ENCODE results near the gene AXIN1. TPM values are rescaled to one million over a fixed set of nuclear protein-coding genes. Genes with fewer than 3 reads are reported as not detected.

The AXIN1 gene
- total RNA-seq, 1 donor from 2014 or later, result 22.4 TPM

DNA sequence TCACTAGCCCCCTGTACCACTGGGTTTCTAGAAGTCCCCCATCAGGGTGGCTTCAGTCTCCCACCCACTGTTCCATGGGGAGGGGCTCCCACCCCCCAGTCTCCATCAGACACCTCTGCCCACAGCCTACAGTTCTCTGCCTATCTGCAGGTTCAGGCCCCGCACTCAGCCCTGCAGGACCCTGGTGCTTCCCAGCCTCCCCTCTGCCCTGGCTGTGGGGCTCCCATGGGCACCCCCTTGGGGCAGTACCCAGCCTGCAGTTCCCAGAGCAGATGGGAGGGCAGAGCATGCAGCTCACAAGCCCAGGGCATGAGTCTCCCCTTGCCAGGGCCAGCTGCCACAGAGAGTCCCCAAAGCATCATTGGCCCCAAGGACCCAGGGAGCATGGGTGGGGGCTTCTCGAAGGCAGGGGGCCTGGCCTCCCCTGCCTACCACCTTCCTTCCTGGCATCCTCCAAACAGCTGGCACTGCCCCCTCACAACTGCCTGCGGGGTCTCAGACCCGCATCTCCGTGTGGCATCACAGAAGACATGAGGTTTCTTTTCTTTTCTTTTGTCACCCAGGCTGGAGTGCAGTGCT, 20.6 kb upstream of the AXIN1 start:
- Histone ChIP-seq H3K9me3 (no peaks in the 10 kb centered on the region), H3K27me3 (ENCODE audit: low read depth) (no peaks in the 10 kb centered on the region), H3K4me3 (no peak overlapping the region), H3K36me3 (peaks cover 69% of the 10 kb centered on the region), H3K27ac (no peak overlapping the region), H3K4me1 (peaks cover 19% of the 10 kb centered on the region)
- intact Hi-C loops (cut with DNase I), result no loop called here
- DNase-seq (no peak), ATAC-seq (no peak)
- TF ChIP-seq, protein P1, sequence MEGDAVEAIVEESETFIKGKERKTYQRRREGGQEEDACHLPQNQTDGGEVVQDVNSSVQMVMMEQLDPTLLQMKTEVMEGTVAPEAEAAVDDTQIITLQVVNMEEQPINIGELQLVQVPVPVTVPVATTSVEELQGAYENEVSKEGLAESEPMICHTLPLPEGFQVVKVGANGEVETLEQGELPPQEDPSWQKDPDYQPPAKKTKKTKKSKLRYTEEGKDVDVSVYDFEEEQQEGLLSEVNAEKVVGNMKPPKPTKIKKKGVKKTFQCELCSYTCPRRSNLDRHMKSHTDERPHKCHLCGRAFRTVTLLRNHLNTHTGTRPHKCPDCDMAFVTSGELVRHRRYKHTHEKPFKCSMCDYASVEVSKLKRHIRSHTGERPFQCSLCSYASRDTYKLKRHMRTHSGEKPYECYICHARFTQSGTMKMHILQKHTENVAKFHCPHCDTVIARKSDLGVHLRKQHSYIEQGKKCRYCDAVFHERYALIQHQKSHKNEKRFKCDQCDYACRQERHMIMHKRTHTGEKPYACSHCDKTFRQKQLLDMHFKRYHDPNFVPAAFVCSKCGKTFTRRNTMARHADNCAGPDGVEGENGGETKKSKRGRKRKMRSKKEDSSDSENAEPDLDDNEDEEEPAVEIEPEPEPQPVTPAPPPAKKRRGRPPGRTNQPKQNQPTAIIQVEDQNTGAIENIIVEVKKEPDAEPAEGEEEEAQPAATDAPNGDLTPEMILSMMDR (IDR thresholded peaks at IDR 0.05), result no peak

DNA sequence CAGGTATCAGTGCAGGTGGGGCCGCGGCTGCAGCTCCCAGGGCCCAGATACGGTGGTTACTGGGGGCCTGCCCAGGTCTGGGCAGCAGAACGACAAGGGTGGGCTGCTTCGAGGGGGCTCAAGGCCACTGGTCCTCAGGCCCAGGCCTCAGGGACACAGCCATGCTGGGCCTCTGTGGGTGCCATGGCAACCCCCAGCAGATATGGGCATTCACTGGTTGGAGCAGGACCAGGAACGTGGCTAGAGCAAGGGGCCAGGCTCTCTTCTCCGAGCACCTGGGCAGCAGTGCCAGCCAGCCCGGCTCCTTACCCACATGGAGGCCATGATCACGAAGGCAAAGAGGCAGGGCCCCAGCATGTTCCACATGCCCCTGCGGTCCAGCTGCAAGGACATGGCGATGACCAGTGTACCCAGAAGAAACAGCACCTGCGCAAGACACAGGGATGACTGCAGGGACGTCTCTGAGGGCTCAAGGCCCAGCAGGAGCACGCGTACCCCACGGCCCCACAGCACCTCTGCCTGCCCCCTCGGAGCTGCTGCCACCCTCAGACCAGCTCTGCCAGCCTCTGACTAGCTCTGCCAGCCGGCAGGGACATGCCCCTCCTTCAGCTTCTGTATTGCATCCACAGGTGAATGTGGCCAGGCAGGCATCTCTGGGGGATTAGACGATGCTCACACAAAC, 19.9 kb upstream of the AXIN1 start:
- H3K9me3 ChIP-seq, result no peaks in the 10 kb centered on the region
- no peak for ATAC-seq
- no peak for DNase-seq
- H3K36me3 ChIP-seq, result peaks cover 73% of the 10 kb centered on the region
- H3K4me1 ChIP-seq, result peaks cover 19% of the 10 kb centered on the region
- H3K27me3 ChIP-seq (ENCODE audit: low read depth), result no peaks in the 10 kb centered on the region
- H3K4me3 ChIP-seq, result no peak overlapping the region
- TF ChIP-seq, protein P1 (IDR thresholded peaks at IDR 0.05), result no peak
- intact Hi-C loops (cut with DNase I), result no loop called here
- no peak overlapping the region for H3K27ac ChIP-seq

DNA sequence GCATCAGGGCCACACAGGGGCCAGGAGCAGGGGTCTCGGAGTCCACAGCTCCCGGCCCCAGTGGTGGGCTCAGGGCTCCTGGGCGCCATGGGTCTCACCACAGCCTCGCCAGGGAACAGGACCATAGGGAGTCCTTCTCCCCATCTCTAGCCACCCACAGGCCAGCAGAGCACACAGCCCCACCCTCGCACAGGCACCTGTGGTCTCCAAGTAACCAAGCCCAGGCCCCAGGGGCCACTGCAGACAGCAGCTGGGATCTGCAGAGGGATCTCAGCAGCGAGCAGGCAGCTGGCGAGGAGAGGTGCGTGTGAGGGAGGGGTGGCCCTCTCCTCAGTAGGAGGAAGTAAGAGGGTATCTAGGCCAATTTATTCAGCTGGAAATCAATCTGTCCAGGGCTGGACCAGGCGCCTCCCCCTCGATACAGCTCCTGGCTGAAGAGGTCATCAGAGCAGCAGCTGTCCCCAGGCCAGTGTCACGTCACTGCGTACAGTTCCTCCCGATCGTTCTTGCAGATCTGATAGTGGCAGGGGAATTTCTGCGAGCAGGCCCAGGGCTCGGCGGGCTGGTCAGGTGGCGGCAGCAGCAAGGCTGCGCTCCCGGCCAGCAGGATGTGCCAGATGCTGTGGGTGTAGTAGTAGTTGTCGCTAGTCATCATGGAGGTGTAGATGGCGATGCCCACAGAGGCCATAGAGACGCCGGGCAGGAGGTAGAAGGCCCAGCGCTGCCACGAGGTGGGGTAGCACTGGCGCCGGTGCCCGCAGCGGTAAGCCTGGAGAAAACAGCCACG, 19.2 kb upstream of the AXIN1 start:
- H3K4me3 ChIP-seq, result no peak overlapping the region
- no peaks in the 10 kb centered on the region for H3K27me3 ChIP-seq (ENCODE audit: low read depth)
- H3K36me3 ChIP-seq, result peaks cover 73% of the 10 kb centered on the region
- H3K27ac ChIP-seq, result no peak overlapping the region
- intact Hi-C loops (cut with DNase I), result no loop called here
- H3K4me1 ChIP-seq, result peaks cover 19% of the 10 kb centered on the region
- no peak for ATAC-seq
- no peak for DNase-seq
- no peaks in the 10 kb centered on the region for H3K9me3 ChIP-seq
- TF ChIP-seq, protein P1 (IDR thresholded peaks at IDR 0.05), result no peak

DNA sequence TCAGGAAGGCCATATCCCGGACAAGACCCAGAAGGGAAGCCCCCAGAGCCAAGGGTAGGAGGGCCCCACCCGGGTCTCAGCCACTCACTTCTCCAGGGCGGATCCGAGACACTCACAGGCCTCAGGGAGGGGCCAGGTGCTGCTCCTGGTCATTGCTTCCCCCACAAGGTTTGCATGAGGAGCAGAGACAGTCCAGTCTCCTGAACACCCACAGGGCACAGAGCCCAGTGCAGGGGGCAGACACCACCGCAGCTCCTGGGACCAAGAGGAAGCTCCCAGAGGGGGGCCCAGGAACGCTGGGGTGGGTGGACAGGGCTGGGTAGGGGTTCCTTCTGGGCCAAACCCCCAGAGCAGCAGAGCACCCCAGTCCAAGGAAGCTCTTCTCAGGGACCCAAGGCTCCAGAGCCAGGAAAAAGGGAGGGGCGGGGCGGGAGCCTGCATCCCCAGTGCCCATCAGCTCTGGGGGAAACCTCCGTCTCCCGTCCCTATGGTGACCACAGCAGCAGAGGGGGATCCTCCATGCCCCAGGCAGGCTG, 18.5 kb upstream of the AXIN1 start:
- peak overlapping the region; percentile 80 for H3K27ac ChIP-seq
- DNase-seq (no peak), ATAC-seq (peak in 1 of 2 donors; percentile 2)
- TF ChIP-seq, protein P1 (IDR thresholded peaks at IDR 0.05), result no peak
- peaks cover 19% of the 10 kb centered on the region for H3K4me1 ChIP-seq
- H3K27me3 ChIP-seq (ENCODE audit: low read depth), result no peaks in the 10 kb centered on the region
- intact Hi-C loops (cut with DNase I), result no loop called here
- peak overlapping the region; percentile 44 for H3K4me3 ChIP-seq
- no peaks in the 10 kb centered on the region for H3K9me3 ChIP-seq
- peaks cover 73% of the 10 kb centered on the region for H3K36me3 ChIP-seq

- ATAC-seq (peak; percentile 94 to 97), DNase-seq (peak; percentile 96)
- peaks cover 19% of the 10 kb centered on the region for H3K4me1 ChIP-seq
- H3K27ac ChIP-seq, result peak within 1 kb of the TSS; percentile 80
- H3K4me3 ChIP-seq, result peak within 1 kb of the TSS; percentile 44
- H3K27me3 ChIP-seq (ENCODE audit: low read depth), result no peaks in the 10 kb centered on the region
- H3K9me3 ChIP-seq, result no peaks in the 10 kb centered on the region
- intact Hi-C loops (cut with DNase I), result no loop called here
- TF ChIP-seq, protein P1 (IDR thresholded peaks at IDR 0.05), result no peak
- peaks cover 68% of the 10 kb centered on the region for H3K36me3 ChIP-seq
Observed at GRCh38 chr16:370443-370842, 17.9 kb upstream of the AXIN1 start, which contains the start of gene MRPL28. Gene MRPL28 (minus strand): TSS chr16:370538. CDS start chr16:370218, 320 bp downstream.

Measured in lower lobe of right lung (tissue), 2 donors.